A673 (cell line): ENCODE data around the gene SMAD4. TPM values are rescaled to one million over a fixed set of nuclear protein-coding genes. Genes with fewer than 3 reads are reported as not detected.

Experiments used
- BruUV-seq: library from RNA; stranded (reverse); fragments of 400-500 nt; replicated peaks from 2 replicates; lab custom pipeline; 2021; lab: Mats Ljungman, UMichigan
- CTCF ChIA-PET: fragments of 300-600 bp; sonication (Branson Sonifier 250); formaldehyde crosslinking; loops from one replicate; lab custom pipeline; 2022; ENCODE audit warnings: antibody characterized with exemption; lab: Charles Lee
- POLR2A ChIA-PET: fragments of 300-600 bp; sonication (Branson Sonifier 250); formaldehyde crosslinking; loops from one replicate; lab custom pipeline; 2022; ENCODE audit warnings: antibody characterized with exemption; ENCODE audit not compliant: low non-redundant PET; lab: Charles Lee
- DNase-seq: peaks from one replicate; pipeline ENCODE4 v3.0.0-alpha.2; 2015; ENCODE audit warnings: low spot score
- H3K27ac ChIP-seq: fragments of 200-600 bp; sonication (generic); 2 replicates; pipeline ENCODE4 v1.5.1; 2016; ENCODE audit warnings: mixed run types, low read depth, mild to moderate bottlenecking, mixed read lengths, antibody characterized with exemption, low read length; ENCODE audit not compliant: poor library complexity, severe bottlenecking
- H3K27me3 ChIP-seq: fragments of 200-600 bp; sonication (generic); replicated peaks from 2 replicates; pipeline ENCODE4 v1.6.1; 2017; ENCODE audit warnings: mixed run types, low read depth, mild to moderate bottlenecking, mixed read lengths, antibody characterized with exemption, low read length; ENCODE audit not compliant: insufficient read depth, poor library complexity
- H3K36me3 ChIP-seq: fragments of 200-600 bp; sonication (generic); 2 replicates; pipeline ENCODE4 v1.6.1; 2016; ENCODE audit warnings: mixed run types, mild to moderate bottlenecking, mixed read lengths, antibody characterized with exemption, low read length; ENCODE audit not compliant: insufficient read depth, poor library complexity, severe bottlenecking
- H3K4me1 ChIP-seq: fragments of 200-600 bp; sonication (generic); 2 replicates; pipeline ENCODE4 v1.6.1; 2017; ENCODE audit warnings: mixed run types, mild to moderate bottlenecking, mixed read lengths, antibody characterized with exemption, low read length; ENCODE audit not compliant: insufficient read depth, poor library complexity, severe bottlenecking
- H3K4me3 ChIP-seq: fragments of 200-600 bp; sonication (generic); 2 replicates; pipeline ENCODE4 v1.5.1; 2016; ENCODE audit warnings: low read depth, mixed run types, mild to moderate bottlenecking, mixed read lengths, low read length; ENCODE audit not compliant: poor library complexity, severe bottlenecking
- H3K9me3 ChIP-seq: fragments of 200-600 bp; sonication (generic); 2 replicates; pipeline ENCODE4 v1.6.1; 2016; ENCODE audit warnings: mixed run types, low read depth, mild to moderate bottlenecking, mixed read lengths, antibody characterized with exemption, low read length; ENCODE audit not compliant: poor library complexity, severe bottlenecking
- CTCF ChIP-seq: fragments of 300-800, 200-600 bp; sonication (generic); conservative IDR thresholded peaks from 2 replicates; pipeline ENCODE4 v1.5.1; 2017; ENCODE audit warnings: low read depth, mild to moderate bottlenecking, antibody characterized with exemption, low read length, moderate library complexity, mixed read lengths
- EZH2 ChIP-seq: fragments of 200-600 bp; sonication (generic); IDR thresholded peaks from 2 replicates; pipeline ENCODE4 v1.6.1; 2017; ENCODE audit warnings: borderline replicate concordance, low read depth, mild to moderate bottlenecking, mixed read lengths, antibody characterized with exemption, low read length; ENCODE audit not compliant: poor library complexity, severe bottlenecking
- intact Hi-C: fragments of 100-400 bp; cut with micrococcal nuclease; formaldehyde crosslinking; loops from one replicate; pipeline ENCODE4 v1.10.0; 2022; ENCODE audit not compliant: unreplicated experiment
- total RNA-seq: library from RNA; stranded (reverse); gene quantifications from 2 replicates; pipeline ENCODE4 v1.2.3, GENCODE V29; 2021

The SMAD4 gene
- total RNA-seq, 1 experiment from 2014 or later: 120 TPM

- no peak for DNase-seq
- Histone ChIP-seq H3K27ac (no peak overlapping the region), H3K36me3 (no peaks in the 10 kb centered on the region), H3K27me3 (no peaks in the 10 kb centered on the region), H3K9me3 (no peaks in the 10 kb centered on the region), H3K4me1 (peaks cover 39% of the 10 kb centered on the region), H3K4me3 (no peak overlapping the region)
- ChIA-PET CTCF (interaction anchor here (0.6 kb wide), 1 partner anchor 13 kb away, joined by 6 read pairs; no protein-coding TSS in a partner anchor), POLR2A (no interaction called here)
- intact Hi-C loops: loop anchor here (5.0 kb wide), 1 partner anchor 215 kb away; the partner anchor contains the start of gene MRO
- no peak for TF ChIP-seq CTCF
- BruUV-seq: no TSS peak
Observed at GRCh38 chr18:51037230-51037629, 7.2 kb downstream of the SMAD4 start.

GRCh38 chr18:51038110-51038509, 8.1 kb downstream of the SMAD4 start:
- Histone ChIP-seq H3K36me3 (no peaks in the 10 kb centered on the region), H3K4me3 (no peak overlapping the region), H3K4me1 (peaks cover 31% of the 10 kb centered on the region), H3K9me3 (no peaks in the 10 kb centered on the region), H3K27ac (no peak overlapping the region), H3K27me3 (no peaks in the 10 kb centered on the region)
- intact Hi-C loops: loop anchor here (5.0 kb wide), 1 partner anchor 216 kb away; the partner anchor contains the start of gene MRO
- DNase-seq: no peak
- TF ChIP-seq EZH2 (no peak), CTCF (no peak)
- ChIA-PET POLR2A (no interaction called here), CTCF (no interaction called here)
- BruUV-seq: no TSS peak

- Histone ChIP-seq H3K27ac (no peak overlapping the region), H3K4me3 (no peak overlapping the region), H3K9me3 (no peaks in the 10 kb centered on the region), H3K27me3 (no peaks in the 10 kb centered on the region), H3K4me1 (peaks cover 32% of the 10 kb centered on the region), H3K36me3 (no peaks in the 10 kb centered on the region)
- POLR2A ChIA-PET: no interaction called here
- DNase-seq: peak; percentile 11
- TF ChIP-seq CTCF (no peak), EZH2 (no peak)
- CTCF ChIA-PET: interaction anchor here (0.7 kb wide), 1 partner anchor 208 kb away, joined by 6 read pairs; no protein-coding TSS in a partner anchor
- intact Hi-C loops: loop anchor here (5.0 kb wide), 1 partner anchor 217 kb away; the partner anchor contains the start of gene MRO
- no TSS peak for BruUV-seq
Observed at GRCh38 chr18:51039138-51040112, 9.4 kb downstream of the SMAD4 start.
